ENCODE data around the gene SP100. TPM values are rescaled to one million over a fixed set of nuclear protein-coding genes. Genes with fewer than 3 reads are reported as not detected.
"Not testable (repeated sequence)": the region's sequence is repeated elsewhere in the genome, so short reads cannot be mapped to it uniquely, and the experiment has no call there.

The SP100 gene
- total and polyA plus RNA-seq, 7 experiments from 2014 or later: 103 to 391 (median 211) TPM

DNA sequence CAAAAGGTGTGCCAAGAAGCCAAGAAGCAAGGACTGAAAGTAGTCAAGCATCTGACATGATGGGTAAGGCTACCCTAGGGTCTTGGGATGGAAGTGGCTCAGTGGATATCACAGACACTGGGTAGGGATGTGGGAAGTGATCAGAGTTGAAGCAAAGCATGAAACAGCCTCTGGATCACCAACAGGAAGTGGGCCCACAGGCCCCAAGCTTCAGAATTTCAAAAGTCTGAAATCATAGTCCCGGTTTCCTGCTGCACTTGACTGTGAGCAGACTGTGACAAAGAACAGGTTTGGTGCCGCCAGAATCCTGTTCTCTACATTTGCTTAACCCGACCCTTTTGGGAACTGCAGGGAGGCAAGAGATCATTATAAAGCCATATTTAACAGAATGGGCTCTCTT is 57.4 kb downstream of the SP100 start:
- H3K27me3 ChIP-seq (ENCODE audit: control insufficient read depth in 2 of 2, insufficient read depth in 2 of 2, low read length in 2 of 2): no peaks in the 10 kb centered on the region
- Mint-ChIP-seq H3K4me3 (peak overlapping the region; percentile 0 to 63 (median 36)), H3K9me3 (peaks cover 0 to 10% (median 0%) of the 10 kb centered on the region in 11 donors), H3K27ac (peak overlapping the region; percentile 45 to 92 (median 83)), H3K4me1 (peaks cover 23 to 62% (median 53%) of the 10 kb centered on the region in 7 donors), H3K27me3 (no peaks in the 10 kb centered on the region), H3K36me3 (peaks cover 19 to 69% (median 62%) of the 10 kb centered on the region in 5 donors)
- H3K27ac ChIP-seq (ENCODE audit: low read depth, low read length): peak overlapping the region; percentile 48
- H3K36me3 ChIP-seq (ENCODE audit: control insufficient read depth in 2 of 3, insufficient read depth in 3 of 3, low read length in 3 of 3): peaks cover 5 to 36% (median 14%) of the 10 kb centered on the region in 3 experiments
- H3K9me3 ChIP-seq (ENCODE audit: control insufficient read depth in 2 of 3, low read length in 3 of 3): no peaks in the 10 kb centered on the region
- POLR2A ChIA-PET: interaction anchor here (0.9 kb wide), 1 partner anchor 30 kb away, joined by 3 read pairs; no protein-coding TSS in a partner anchor
- peak; percentile 40 for ATAC-seq
- CTCF ChIA-PET: no interaction called here
- peak in 7 of 9 donors; percentile 8 to 41 (median 34) for DNase-seq
- H3K4me3 ChIP-seq (ENCODE audit: low read length): no peak overlapping the region
- peaks cover 10 to 24% of the 10 kb centered on the region in 2 donors for H3K4me1 ChIP-seq (ENCODE audit: control insufficient read depth in 2 of 2, insufficient read depth in 2 of 2, low read length in 2 of 2)
- intact Hi-C loops (cut with micrococcal nuclease): loop anchor here (2.0 to 10.0 kb wide), 5 partner anchors 17 to 321 kb away; partner anchors contain the start of gene SP100 (in 1 of the 2)

DNA sequence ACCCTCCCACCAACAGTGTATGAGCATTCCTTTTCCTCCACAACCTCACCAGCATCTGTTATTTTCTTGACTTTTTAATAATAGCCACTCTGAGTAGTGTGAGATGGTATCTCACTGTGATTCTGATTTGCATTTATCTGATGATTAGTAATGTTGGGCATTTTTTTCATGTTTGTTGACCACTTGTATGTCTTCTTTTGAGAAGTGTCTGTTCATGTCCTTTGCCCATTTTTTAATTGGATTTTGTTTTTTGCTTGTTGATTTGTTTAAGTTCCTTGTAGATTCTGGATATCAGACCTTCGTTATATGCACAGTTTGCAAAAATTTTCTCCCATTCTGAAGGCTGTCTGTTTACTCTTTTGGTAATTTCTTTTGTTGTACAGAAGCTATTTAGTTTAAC is 59.1 kb downstream of the SP100 start:
- peaks cover 25 to 63% (median 53%) of the 10 kb centered on the region in 7 donors for H3K4me1 Mint-ChIP-seq
- no peak overlapping the region for H3K4me3 ChIP-seq (ENCODE audit: low read length)
- peak overlapping the region in 1 of 10 donors; percentile 23 for H3K4me3 Mint-ChIP-seq
- H3K27me3 Mint-ChIP-seq: no peaks in the 10 kb centered on the region
- peaks cover 8 to 30% (median 9%) of the 10 kb centered on the region in 3 experiments for H3K36me3 ChIP-seq (ENCODE audit: control insufficient read depth in 2 of 3, insufficient read depth in 3 of 3, low read length in 3 of 3)
- DNase-seq (no peak), ATAC-seq (no peak)
- H3K27ac ChIP-seq (ENCODE audit: low read depth, low read length): no peak overlapping the region
- peaks cover 0 to 10% (median 0%) of the 10 kb centered on the region in 11 donors for H3K9me3 Mint-ChIP-seq
- H3K36me3 Mint-ChIP-seq: peaks cover 31 to 74% (median 70%) of the 10 kb centered on the region in 5 donors
- CTCF ChIA-PET: no interaction called here
- intact Hi-C loops (cut with micrococcal nuclease): loop anchor here in 1 of 2 donors (10.0 kb wide), 1 partner anchor 320 kb away; no protein-coding TSS in a partner anchor
- POLR2A ChIA-PET: no interaction called here
- H3K9me3 ChIP-seq (ENCODE audit: control insufficient read depth in 2 of 3, low read length in 3 of 3): no peaks in the 10 kb centered on the region
- H3K4me1 ChIP-seq (ENCODE audit: control insufficient read depth in 2 of 2, insufficient read depth in 2 of 2, low read length in 2 of 2): peaks cover 10 to 24% of the 10 kb centered on the region in 2 donors
- H3K27me3 ChIP-seq (ENCODE audit: control insufficient read depth in 2 of 2, insufficient read depth in 2 of 2, low read length in 2 of 2): no peaks in the 10 kb centered on the region
- H3K27ac Mint-ChIP-seq: peak overlapping the region in 5 of 9 donors; percentile 13 to 69 (median 43)

DNA sequence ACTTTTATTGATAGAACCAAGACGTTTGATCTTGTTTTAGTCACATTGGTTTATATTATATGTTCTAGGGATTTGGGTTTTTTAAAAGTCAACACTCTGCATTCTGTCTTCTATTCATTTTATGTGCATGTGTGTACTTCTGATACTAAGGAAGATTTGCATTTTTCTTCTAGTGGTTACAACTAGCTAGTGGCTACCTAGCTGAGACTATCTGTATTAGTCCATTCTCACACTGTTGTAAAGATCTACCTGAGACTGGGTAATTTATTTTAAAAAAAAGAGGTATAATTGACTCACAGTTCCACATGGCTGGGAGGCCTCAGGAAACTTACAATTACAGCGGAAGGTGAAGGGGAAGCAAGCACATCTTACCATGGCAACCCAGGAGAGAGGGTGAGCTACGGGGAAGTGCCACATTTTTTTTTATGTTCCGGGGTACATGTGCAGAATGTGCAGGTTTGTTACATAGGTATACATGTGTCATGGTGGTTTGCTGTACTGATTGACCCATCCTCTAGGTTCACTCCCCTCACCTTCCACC is 69.9 kb downstream of the SP100 start:
- Mint-ChIP-seq H3K4me3 (no peak overlapping the region), H3K27me3 (no peaks in the 10 kb centered on the region), H3K27ac (no peak overlapping the region), H3K36me3 (peaks cover 45 to 89% (median 82%) of the 10 kb centered on the region in 5 donors), H3K4me1 (peaks cover 11 to 34% (median 20%) of the 10 kb centered on the region in 7 donors), H3K9me3 (peaks cover 0 to 27% (median 10%) of the 10 kb centered on the region in 11 donors)
- Histone ChIP-seq H3K27me3 (ENCODE audit: control insufficient read depth in 2 of 2, insufficient read depth in 2 of 2, low read length in 2 of 2) (no peaks in the 10 kb centered on the region), H3K27ac (ENCODE audit: low read depth, low read length) (no peak overlapping the region), H3K4me3 (ENCODE audit: low read length) (no peak overlapping the region), H3K9me3 (ENCODE audit: control insufficient read depth in 2 of 3, low read length in 3 of 3) (no peaks in the 10 kb centered on the region), H3K36me3 (ENCODE audit: control insufficient read depth in 2 of 3, insufficient read depth in 3 of 3, low read length in 3 of 3) (peaks cover 0 to 37% (median 3%) of the 10 kb centered on the region in 3 experiments), H3K4me1 (ENCODE audit: control insufficient read depth in 2 of 2, insufficient read depth in 2 of 2, low read length in 2 of 2) (no peaks in the 10 kb centered on the region)
- ChIA-PET POLR2A (no interaction called here), CTCF (no interaction called here)
- ATAC-seq (no peak), DNase-seq (no peak)
- intact Hi-C loops (cut with micrococcal nuclease): no loop called here

DNA sequence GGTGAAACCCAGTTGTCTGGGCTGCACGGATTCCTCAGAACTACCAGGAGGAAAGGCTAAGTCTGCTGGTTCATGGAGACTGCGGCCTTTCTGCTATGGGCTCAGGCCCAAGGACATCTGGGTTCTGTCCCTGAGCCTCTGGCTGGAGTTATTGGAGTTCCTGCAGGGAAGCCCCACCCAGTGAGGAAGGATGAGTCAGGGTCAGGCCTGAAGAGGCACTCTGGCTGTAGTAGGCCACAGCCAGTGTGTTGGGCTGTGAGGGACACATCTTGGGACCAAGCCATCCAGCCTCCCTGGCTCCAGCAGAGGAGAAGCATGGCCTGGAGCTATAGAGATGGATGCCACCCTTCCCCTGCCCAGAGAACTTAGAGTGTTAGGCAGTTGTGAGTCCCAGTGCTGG is 75.2 kb downstream of the SP100 start:
- H3K27ac ChIP-seq (ENCODE audit: low read depth, low read length); H3K4me3 ChIP-seq (ENCODE audit: low read length); ATAC-seq; intact Hi-C loops (cut with micrococcal nuclease); DNase-seq; H3K27me3 ChIP-seq (ENCODE audit: control insufficient read depth in 2 of 2, insufficient read depth in 2 of 2, low read length in 2 of 2); H3K4me1 ChIP-seq (ENCODE audit: control insufficient read depth in 2 of 2, insufficient read depth in 2 of 2, low read length in 2 of 2); CTCF ChIA-PET; H3K27me3 Mint-ChIP-seq; H3K4me3 Mint-ChIP-seq; H3K9me3 ChIP-seq (ENCODE audit: control insufficient read depth in 2 of 3, low read length in 3 of 3); POLR2A ChIA-PET: not testable (repeated sequence)
- peaks cover 0 to 23% (median 10%) of the 10 kb centered on the region in 11 donors for H3K9me3 Mint-ChIP-seq
- H3K36me3 Mint-ChIP-seq: peaks cover 54 to 95% (median 90%) of the 10 kb centered on the region in 5 donors
- peak overlapping the region in 1 of 9 donors; percentile 58 for H3K27ac Mint-ChIP-seq
- H3K36me3 ChIP-seq (ENCODE audit: control insufficient read depth in 2 of 3, insufficient read depth in 3 of 3, low read length in 3 of 3): peaks cover 5 to 55% (median 8%) of the 10 kb centered on the region in 3 experiments
- H3K4me1 Mint-ChIP-seq: peaks cover 14 to 55% (median 42%) of the 10 kb centered on the region in 7 donors

DNA sequence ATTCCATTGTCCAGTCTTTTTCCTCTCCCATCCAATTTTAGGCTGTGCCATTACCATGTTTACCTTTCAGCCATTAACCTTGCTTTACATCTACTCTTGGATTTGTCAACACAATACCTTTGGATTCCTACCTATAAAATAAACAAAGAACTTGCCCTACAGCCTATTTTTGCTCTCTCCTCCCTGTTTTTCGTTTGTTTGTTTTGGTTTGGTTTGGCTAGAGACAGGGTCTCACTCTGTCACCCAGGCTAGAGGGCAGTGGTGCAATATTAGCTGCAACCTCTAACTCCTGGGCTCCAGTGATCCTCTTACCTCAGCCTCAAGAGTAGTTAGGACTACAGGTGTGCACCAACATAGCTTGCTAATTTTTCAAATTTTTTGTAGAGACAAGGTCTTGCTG is 76.1 kb downstream of the SP100 start:
- Mint-ChIP-seq H3K27me3 (no peaks in the 10 kb centered on the region), H3K4me3 (no peak overlapping the region), H3K36me3 (peaks cover 50 to 93% (median 88%) of the 10 kb centered on the region in 5 donors), H3K4me1 (peaks cover 18 to 61% (median 50%) of the 10 kb centered on the region in 7 donors), H3K27ac (peak overlapping the region in 2 of 9 donors; percentile 8 to 41), H3K9me3 (peaks cover 0 to 22% (median 10%) of the 10 kb centered on the region in 11 donors)
- H3K4me3 ChIP-seq (ENCODE audit: low read length): no peak overlapping the region
- H3K9me3 ChIP-seq (ENCODE audit: control insufficient read depth in 2 of 3, low read length in 3 of 3): no peaks in the 10 kb centered on the region
- CTCF ChIA-PET: no interaction called here
- ATAC-seq (no peak), DNase-seq (no peak)
- intact Hi-C loops (cut with micrococcal nuclease): no loop called here
- peaks cover 9 to 11% of the 10 kb centered on the region in 2 donors for H3K4me1 ChIP-seq (ENCODE audit: control insufficient read depth in 2 of 2, insufficient read depth in 2 of 2, low read length in 2 of 2)
- POLR2A ChIA-PET: no interaction called here
- H3K36me3 ChIP-seq (ENCODE audit: control insufficient read depth in 2 of 3, insufficient read depth in 3 of 3, low read length in 3 of 3): peaks cover 5 to 50% (median 8%) of the 10 kb centered on the region in 3 experiments
- no peaks in the 10 kb centered on the region for H3K27me3 ChIP-seq (ENCODE audit: control insufficient read depth in 2 of 2, insufficient read depth in 2 of 2, low read length in 2 of 2)
- H3K27ac ChIP-seq (ENCODE audit: low read depth, low read length): no peak overlapping the region

DNA sequence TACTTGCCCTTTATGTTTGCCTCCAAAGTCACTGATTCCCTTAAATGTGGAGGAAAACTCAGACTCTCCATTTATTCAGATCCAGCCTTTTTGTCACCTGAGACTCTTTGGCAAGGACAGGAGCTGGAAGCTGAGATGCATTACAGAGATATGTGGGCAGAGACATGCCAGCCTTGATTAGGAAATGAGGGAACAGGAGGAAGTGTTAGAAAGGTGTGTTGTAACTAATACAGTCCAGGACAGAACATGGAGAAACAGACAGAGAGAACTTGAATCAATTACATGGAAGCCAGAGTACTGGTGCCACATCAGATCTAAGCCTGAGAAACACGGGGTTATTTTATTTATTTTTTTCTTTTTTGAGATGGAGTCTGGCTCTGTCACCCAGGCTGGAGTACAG is 79.0 kb downstream of the SP100 start:
- H3K9me3 ChIP-seq (ENCODE audit: control insufficient read depth in 2 of 3, low read length in 3 of 3): no peaks in the 10 kb centered on the region
- no peak for ATAC-seq
- peaks cover 5 to 57% (median 8%) of the 10 kb centered on the region in 3 experiments for H3K36me3 ChIP-seq (ENCODE audit: control insufficient read depth in 2 of 3, insufficient read depth in 3 of 3, low read length in 3 of 3)
- H3K4me3 ChIP-seq (ENCODE audit: low read length): no peak overlapping the region
- intact Hi-C loops (cut with micrococcal nuclease): loop anchor here in 1 of 2 donors (5.0 kb wide), 1 partner anchor 117 kb away; no protein-coding TSS in a partner anchor
- no peaks in the 10 kb centered on the region for H3K27me3 ChIP-seq (ENCODE audit: control insufficient read depth in 2 of 2, insufficient read depth in 2 of 2, low read length in 2 of 2)
- H3K27ac Mint-ChIP-seq: peak overlapping the region in 2 of 9 donors; percentile 6 to 28
- H3K4me1 Mint-ChIP-seq: peaks cover 18 to 61% (median 47%) of the 10 kb centered on the region in 7 donors
- no peak for DNase-seq
- ChIA-PET CTCF (no interaction called here), POLR2A (no interaction called here)
- H3K27me3 Mint-ChIP-seq: no peaks in the 10 kb centered on the region
- H3K4me1 ChIP-seq (ENCODE audit: control insufficient read depth in 2 of 2, insufficient read depth in 2 of 2, low read length in 2 of 2): peaks cover 9 to 12% of the 10 kb centered on the region in 2 donors
- no peak overlapping the region for H3K27ac ChIP-seq (ENCODE audit: low read depth, low read length)
- H3K36me3 Mint-ChIP-seq: peaks cover 43 to 90% (median 84%) of the 10 kb centered on the region in 5 donors
- peak overlapping the region in 1 of 10 donors; percentile 3 for H3K4me3 Mint-ChIP-seq
- H3K9me3 Mint-ChIP-seq: peaks cover 0 to 8% (median 3%) of the 10 kb centered on the region in 11 donors

Measured in naive thymus-derived CD4-positive, alpha-beta T cell (primary cell).